NB4 (cell line): ENCODE measurements around the gene GAS5.

Source experiments
- DNase-seq: peaks from one replicate; pipeline ENCODE4 v3.0.0; 2010; ENCODE audit warnings: low read depth
- H3K4me3 ChIP-seq: one replicate; pipeline ENCODE4 v1.5.1; 2011; ENCODE audit warnings: mild to moderate bottlenecking, low read depth, low read length, moderate library complexity
- MYC ChIP-seq: IDR thresholded peaks from 2 replicates; pipeline ENCODE4 v1.6.1; 2011; ENCODE audit warnings: low read depth, low read length
- POLR2A ChIP-seq: IDR thresholded peaks from 2 replicates; pipeline ENCODE4 v1.6.1; 2011; ENCODE audit warnings: mild to moderate bottlenecking; ENCODE audit not compliant: insufficient read length; ENCODE audit errors: extremely low read depth
- TF ChIP-seq, protein P1 (sequence below): IDR thresholded peaks from one replicate; pipeline ENCODE4 v1.5.1; 2012; ENCODE audit warnings: low read depth, low read length
- TF ChIP-seq, protein P2 (sequence below): IDR thresholded peaks from 2 replicates; pipeline ENCODE4 v1.6.1; 2011; ENCODE audit warnings: low read depth, low read length

The GAS5 gene

GRCh38 chr1:173903827-173904531 lies 36.2 kb upstream of the GAS5 start:
- no peak overlapping the region for H3K4me3 ChIP-seq
- no peak for DNase-seq
- TF ChIP-seq POLR2A: no peak
- TF ChIP-seq MYC: no peak
- TF ChIP-seq, protein P1, sequence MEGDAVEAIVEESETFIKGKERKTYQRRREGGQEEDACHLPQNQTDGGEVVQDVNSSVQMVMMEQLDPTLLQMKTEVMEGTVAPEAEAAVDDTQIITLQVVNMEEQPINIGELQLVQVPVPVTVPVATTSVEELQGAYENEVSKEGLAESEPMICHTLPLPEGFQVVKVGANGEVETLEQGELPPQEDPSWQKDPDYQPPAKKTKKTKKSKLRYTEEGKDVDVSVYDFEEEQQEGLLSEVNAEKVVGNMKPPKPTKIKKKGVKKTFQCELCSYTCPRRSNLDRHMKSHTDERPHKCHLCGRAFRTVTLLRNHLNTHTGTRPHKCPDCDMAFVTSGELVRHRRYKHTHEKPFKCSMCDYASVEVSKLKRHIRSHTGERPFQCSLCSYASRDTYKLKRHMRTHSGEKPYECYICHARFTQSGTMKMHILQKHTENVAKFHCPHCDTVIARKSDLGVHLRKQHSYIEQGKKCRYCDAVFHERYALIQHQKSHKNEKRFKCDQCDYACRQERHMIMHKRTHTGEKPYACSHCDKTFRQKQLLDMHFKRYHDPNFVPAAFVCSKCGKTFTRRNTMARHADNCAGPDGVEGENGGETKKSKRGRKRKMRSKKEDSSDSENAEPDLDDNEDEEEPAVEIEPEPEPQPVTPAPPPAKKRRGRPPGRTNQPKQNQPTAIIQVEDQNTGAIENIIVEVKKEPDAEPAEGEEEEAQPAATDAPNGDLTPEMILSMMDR: no peak
- TF ChIP-seq, protein P2, sequence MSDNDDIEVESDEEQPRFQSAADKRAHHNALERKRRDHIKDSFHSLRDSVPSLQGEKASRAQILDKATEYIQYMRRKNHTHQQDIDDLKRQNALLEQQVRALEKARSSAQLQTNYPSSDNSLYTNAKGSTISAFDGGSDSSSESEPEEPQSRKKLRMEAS: no peak

GRCh38 chr1:173900992-173901391 lies 33.2 kb upstream of the GAS5 start:
- TF ChIP-seq, protein P2: no peak
- TF ChIP-seq MYC (no peak), POLR2A (no peak)
- TF ChIP-seq, protein P1: no peak
- DNase-seq: no peak
- no peak overlapping the region for H3K4me3 ChIP-seq

DNA sequence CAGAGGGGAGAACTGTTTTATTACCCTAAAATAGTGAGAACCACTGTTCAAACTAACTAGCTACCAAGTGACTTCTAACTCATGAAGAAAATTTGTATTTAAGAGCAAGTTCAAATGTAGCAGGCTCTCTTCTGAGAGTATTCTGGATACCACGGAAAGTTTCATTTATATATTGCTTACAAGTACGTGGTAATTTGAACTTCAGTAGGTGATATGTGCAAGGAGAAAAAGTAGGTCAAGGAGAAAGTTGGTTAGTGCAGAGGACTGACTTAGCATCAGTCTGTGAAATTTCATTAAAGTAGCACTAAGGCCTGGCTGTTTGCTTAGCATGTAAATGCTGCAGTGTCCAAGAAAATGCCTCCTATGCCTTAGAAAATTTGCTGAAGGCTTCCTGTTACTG lies 32.6 kb upstream of the GAS5 start:
- H3K4me3 ChIP-seq: no peak overlapping the region
- DNase-seq: no peak
- TF ChIP-seq, protein P2: no peak
- TF ChIP-seq, protein P1: no peak
- TF ChIP-seq MYC (no peak), POLR2A (no peak)

GRCh38 chr1:173894189-173894588 lies 26.4 kb upstream of the GAS5 start:
- no peak overlapping the region for H3K4me3 ChIP-seq
- TF ChIP-seq, protein P1: no peak
- TF ChIP-seq, protein P2: no peak
- TF ChIP-seq POLR2A: no peak
- no peak for TF ChIP-seq MYC
- DNase-seq: no peak

DNA sequence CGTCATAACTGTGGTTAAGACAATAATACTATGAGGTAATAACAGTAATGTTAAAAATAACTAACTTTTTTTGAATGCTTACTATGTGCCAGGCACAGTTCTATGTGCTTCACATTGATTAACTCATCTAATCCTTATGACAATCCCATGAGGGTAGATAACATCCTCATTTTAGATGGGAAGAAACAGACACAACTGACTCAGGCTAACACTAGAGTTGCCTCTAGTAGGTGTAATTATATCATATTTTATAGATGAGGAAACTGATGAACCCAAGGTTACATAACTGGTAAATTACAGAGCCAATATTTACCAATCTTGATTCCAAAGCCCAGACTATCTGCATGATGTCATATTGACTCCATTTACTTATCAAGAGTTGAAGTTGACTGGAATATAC lies 25.8 kb upstream of the GAS5 start:
- no peak for DNase-seq
- TF ChIP-seq POLR2A (no peak), MYC (no peak)
- TF ChIP-seq, protein P1: no peak
- TF ChIP-seq, protein P2: no peak

More for the DNA sequence above, 25.8 kb upstream of the GAS5 start:
- H3K4me3 ChIP-seq: no peak overlapping the region
